ENCODE measurements around the gene MSRB2.

The MSRB2 gene

DNA sequence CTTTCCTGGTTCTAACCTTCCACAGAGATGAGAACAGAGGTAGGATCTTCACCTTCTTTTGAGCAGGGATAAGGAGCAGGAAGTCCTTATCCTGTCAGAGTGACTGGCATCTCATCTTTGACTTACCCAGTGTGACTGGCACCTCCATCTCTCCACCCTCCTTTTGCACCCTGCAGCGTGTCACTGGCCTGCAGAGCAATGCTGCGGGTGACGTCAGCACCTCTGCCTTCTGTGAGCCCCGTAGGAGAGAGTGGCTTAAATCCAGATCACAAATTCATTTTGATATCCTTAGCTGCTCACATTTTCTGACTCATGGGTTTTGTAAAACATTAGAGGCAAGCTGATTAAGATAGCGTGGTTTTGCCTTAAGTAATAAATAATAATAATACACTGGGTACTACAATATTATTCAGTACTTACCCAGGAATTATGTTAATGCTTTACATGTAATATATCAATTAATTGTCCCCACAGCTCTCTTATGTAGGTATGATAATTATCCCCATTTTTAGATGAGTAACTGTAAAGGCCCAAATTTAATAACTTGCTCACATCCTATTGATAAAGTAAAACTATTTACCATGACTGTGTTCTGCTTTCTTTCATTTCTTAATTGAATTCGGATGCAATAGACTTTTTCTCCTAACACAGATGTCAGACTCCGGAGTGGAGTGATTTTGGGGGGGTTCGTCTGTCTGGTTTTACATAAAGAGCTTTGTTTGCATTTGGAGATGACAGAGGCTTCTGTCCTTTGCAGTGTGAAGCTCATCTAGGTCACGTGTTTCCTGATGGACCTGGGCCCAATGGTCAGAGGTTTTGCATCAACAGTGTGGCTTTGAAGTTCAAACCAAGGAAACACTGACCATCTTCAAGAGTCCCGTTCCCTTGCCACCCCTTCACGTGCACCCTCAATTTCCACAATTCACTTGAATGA lies 24.9 kb downstream of the MSRB2 start:
- no peak overlapping the region for H3K27ac ChIP-seq (ENCODE audit: low read depth, low read length)
- no peaks in the 10 kb centered on the region for H3K9me3 ChIP-seq (ENCODE audit: insufficient read depth, low read depth, low read length)
- H3K4me1 ChIP-seq (ENCODE audit: insufficient read depth, low read length): no peaks in the 10 kb centered on the region
- no peaks in the 10 kb centered on the region for H3K27me3 ChIP-seq (ENCODE audit: insufficient read depth, low read length)
- no peaks in the 10 kb centered on the region; the same call in 1 of the 2 replicates for H3K36me3 ChIP-seq (ENCODE audit: insufficient read depth, low read length)
- no peak overlapping the region for H3K4me3 ChIP-seq (ENCODE audit: low read length)
- WGBS: 93% methylated on average over 9 of the region's 11 CpGs
- H3K9ac ChIP-seq (ENCODE audit: low read depth, low read length): no peak overlapping the region

DNA sequence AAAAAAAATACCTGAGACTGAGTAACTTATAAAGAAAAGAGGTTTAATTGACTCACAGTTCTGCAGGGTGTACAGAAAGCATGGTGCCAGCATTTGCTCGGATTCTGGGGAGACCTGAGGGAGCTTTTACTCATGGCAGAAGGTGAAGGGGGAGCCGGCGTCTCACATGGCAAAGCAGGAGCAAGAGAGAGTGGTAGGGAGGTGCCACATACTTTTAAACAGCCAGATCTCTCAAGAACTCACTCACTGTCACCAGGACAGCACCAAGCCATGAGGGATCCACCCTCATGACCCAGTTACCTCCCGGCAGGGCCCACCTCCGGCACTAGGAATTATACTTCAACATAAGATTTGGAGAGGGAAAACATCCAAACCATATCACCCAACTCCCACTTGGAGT lies 25.8 kb downstream of the MSRB2 start:
- Histone ChIP-seq H3K9ac (ENCODE audit: low read depth, low read length) (no peak overlapping the region), H3K27ac (ENCODE audit: low read depth, low read length) (no peak overlapping the region), H3K27me3 (ENCODE audit: insufficient read depth, low read length) (no peaks in the 10 kb centered on the region), H3K36me3 (ENCODE audit: insufficient read depth, low read length) (no peaks in the 10 kb centered on the region; the same call in 1 of the 2 replicates), H3K4me1 (ENCODE audit: insufficient read depth, low read length) (no peaks in the 10 kb centered on the region), H3K4me3 (ENCODE audit: low read length) (no peak overlapping the region), H3K9me3 (ENCODE audit: insufficient read depth, low read depth, low read length) (no peaks in the 10 kb centered on the region)
- WGBS: 97% methylated on average over 5 of the region's 5 CpGs

DNA sequence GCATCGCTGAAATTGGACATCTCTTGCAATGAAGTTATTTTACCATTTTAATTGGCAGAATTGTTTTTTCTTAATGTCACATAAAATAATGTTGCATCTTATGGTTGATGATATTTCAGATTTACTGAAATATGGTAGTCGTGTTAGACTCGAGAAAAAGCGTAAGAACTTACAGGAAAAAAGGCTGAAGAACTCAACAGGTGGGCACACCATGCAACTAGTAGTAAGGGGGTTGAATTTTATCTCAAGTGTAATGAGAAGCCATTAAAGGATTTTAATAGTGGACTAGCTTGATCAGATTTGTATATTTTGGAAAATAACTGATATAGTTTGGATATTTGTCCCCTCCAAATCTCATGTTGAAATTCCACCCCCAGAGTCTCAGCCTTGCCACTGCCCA lies 41.1 kb downstream of the MSRB2 start:
- Histone ChIP-seq H3K4me3 (ENCODE audit: low read length) (no peak overlapping the region), H3K9me3 (ENCODE audit: insufficient read depth, low read depth, low read length) (no peaks in the 10 kb centered on the region), H3K36me3 (ENCODE audit: insufficient read depth, low read length) (no peaks in the 10 kb centered on the region), H3K27me3 (ENCODE audit: insufficient read depth, low read length) (no peaks in the 10 kb centered on the region), H3K4me1 (ENCODE audit: insufficient read depth, low read length) (no peaks in the 10 kb centered on the region), H3K27ac (ENCODE audit: low read depth, low read length) (no peak overlapping the region), H3K9ac (ENCODE audit: low read depth, low read length) (no peak overlapping the region)
- WGBS: 96% methylated on average over 4 of the region's 4 CpGs

DNA sequence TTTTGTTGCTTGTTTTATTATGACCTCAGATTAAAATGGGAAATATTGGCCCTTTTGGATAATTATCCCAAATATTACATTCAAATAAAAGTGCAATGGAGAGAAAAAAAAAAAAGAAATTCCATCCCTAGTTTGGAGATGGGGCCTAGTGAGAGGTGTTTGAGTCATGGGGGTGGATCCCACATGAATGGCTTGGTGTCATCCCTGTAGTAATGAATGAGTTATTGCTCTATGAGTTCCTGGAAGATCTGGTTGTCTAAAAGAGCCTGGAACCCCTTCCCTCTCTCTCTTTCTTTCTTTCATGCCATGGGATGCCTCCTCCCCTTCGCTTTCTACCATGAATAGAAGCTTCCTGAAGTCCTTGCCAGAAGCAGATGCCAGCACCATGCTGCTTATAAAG lies 44.3 kb downstream of the MSRB2 start:
- Histone ChIP-seq H3K27me3 (ENCODE audit: insufficient read depth, low read length) (no peaks in the 10 kb centered on the region), H3K9ac (ENCODE audit: low read depth, low read length) (no peak overlapping the region), H3K4me1 (ENCODE audit: insufficient read depth, low read length) (no peaks in the 10 kb centered on the region), H3K9me3 (ENCODE audit: insufficient read depth, low read depth, low read length) (no peaks in the 10 kb centered on the region), H3K27ac (ENCODE audit: low read depth, low read length) (no peak overlapping the region), H3K4me3 (ENCODE audit: low read length) (no peak overlapping the region), H3K36me3 (ENCODE audit: insufficient read depth, low read length) (no peaks in the 10 kb centered on the region)
- 91% methylated on average over 1 of the region's 1 CpG for WGBS

DNA sequence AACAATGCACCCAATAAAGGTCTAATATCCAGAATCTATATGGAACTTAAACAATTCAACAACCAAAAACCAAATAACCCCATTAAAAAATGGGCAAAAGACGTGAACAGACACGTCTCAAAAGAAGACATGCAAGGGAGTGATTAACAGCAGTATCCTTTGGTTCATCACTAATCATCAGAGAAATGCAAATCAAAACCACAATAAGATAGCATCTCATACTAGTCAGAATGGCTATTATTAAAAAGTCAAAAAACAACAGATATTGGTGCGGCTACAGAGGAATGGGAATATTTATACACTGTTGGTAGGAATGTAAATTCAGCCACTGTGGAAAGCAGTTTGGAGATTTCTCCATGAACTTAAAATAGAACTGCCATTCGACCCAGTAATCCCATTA lies 46.6 kb downstream of the MSRB2 start:
- Histone ChIP-seq H3K9me3 (ENCODE audit: insufficient read depth, low read depth, low read length) (no peaks in the 10 kb centered on the region), H3K27me3 (ENCODE audit: insufficient read depth, low read length) (no peaks in the 10 kb centered on the region), H3K36me3 (ENCODE audit: insufficient read depth, low read length) (no peaks in the 10 kb centered on the region), H3K27ac (ENCODE audit: low read depth, low read length) (no peak overlapping the region), H3K9ac (ENCODE audit: low read depth, low read length) (no peak overlapping the region), H3K4me1 (ENCODE audit: insufficient read depth, low read length) (no peaks in the 10 kb centered on the region), H3K4me3 (ENCODE audit: low read length) (no peak overlapping the region)
- WGBS: 84% methylated on average over 4 of the region's 4 CpGs

DNA sequence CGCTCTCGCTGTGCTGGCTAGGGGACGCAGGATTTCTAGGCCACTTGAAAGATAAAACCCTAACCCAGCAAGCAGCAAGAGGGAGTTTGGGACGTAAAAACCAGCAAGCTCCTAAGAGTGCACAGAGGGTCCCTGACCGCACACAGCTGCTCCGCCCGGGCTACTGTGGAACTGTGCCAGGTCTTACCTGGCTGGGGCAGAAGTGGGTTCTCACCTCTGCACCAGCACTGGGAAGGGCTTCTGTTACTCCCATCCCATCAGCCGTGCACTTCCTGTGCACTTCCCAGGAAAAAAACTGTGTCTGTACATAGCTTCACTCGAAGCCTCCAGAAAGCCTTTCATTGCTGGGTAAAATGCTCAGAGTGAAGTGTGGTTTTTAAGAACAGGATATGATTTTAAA lies 50.9 kb downstream of the MSRB2 start:
- Histone ChIP-seq H3K9ac (ENCODE audit: low read depth, low read length) (no peak overlapping the region), H3K27me3 (ENCODE audit: insufficient read depth, low read length) (no peaks in the 10 kb centered on the region), H3K4me1 (ENCODE audit: insufficient read depth, low read length) (no peaks in the 10 kb centered on the region), H3K36me3 (ENCODE audit: insufficient read depth, low read length) (no peaks in the 10 kb centered on the region), H3K9me3 (ENCODE audit: insufficient read depth, low read depth, low read length) (no peaks in the 10 kb centered on the region), H3K4me3 (ENCODE audit: low read length) (no peak overlapping the region), H3K27ac (ENCODE audit: low read depth, low read length) (no peak overlapping the region)
- WGBS: 92% methylated on average over 9 of the region's 9 CpGs

DNA sequence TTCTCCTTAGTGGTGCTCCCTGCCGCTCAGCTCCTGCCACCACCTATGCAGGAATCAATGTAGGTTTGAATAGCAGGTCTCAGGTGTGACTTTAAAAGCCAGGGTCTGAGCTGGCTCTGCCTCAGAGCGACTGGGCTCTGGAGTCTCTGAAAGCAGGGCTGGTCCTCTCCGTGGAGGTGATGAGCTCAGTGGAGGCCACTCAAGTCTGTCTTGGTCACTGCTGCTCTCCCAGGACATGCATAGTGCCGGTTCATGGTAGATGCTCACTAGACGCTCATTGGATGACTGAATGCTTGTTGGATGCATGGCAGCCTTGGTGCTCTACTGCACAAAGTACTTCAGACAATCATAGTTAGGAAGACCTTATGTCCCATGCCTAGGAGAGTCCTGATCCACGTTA lies 51.7 kb downstream of the MSRB2 start:
- no peaks in the 10 kb centered on the region for H3K36me3 ChIP-seq (ENCODE audit: insufficient read depth, low read length)
- no peak overlapping the region for H3K9ac ChIP-seq (ENCODE audit: low read depth, low read length)
- WGBS: 92% methylated on average over 6 of the region's 6 CpGs
- no peak overlapping the region for H3K27ac ChIP-seq (ENCODE audit: low read depth, low read length)
- H3K9me3 ChIP-seq (ENCODE audit: insufficient read depth, low read depth, low read length): no peaks in the 10 kb centered on the region
- no peak overlapping the region for H3K4me3 ChIP-seq (ENCODE audit: low read length)
- no peaks in the 10 kb centered on the region for H3K4me1 ChIP-seq (ENCODE audit: insufficient read depth, low read length)
- no peaks in the 10 kb centered on the region for H3K27me3 ChIP-seq (ENCODE audit: insufficient read depth, low read length)

DNA sequence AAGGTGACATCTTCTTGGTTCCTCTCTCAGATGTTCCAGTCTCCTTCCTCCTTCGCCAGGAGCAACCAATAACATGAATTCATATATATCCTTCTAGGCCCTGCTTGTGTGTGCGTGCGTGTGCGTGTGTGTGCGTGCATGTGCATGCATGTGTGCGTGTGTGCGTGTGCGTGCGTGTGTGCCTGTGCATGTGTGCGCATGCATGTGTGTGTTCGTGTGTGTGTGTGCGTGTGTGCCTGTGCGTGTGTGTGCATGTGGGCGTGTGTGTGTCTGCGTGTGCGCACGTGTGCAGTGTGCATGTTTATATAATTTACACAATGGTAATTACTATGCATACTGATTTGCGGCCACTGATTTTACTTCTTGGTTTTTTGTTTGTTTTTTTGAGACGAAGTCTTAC lies 52.8 kb downstream of the MSRB2 start:
- Histone ChIP-seq H3K4me1 (ENCODE audit: insufficient read depth, low read length) (no peaks in the 10 kb centered on the region), H3K4me3 (ENCODE audit: low read length) (no peak overlapping the region), H3K9me3 (ENCODE audit: insufficient read depth, low read depth, low read length) (no peaks in the 10 kb centered on the region), H3K27ac (ENCODE audit: low read depth, low read length) (no peak overlapping the region), H3K27me3 (ENCODE audit: insufficient read depth, low read length) (no peaks in the 10 kb centered on the region), H3K36me3 (ENCODE audit: insufficient read depth, low read length) (no peaks in the 10 kb centered on the region), H3K9ac (ENCODE audit: low read depth, low read length) (no peak overlapping the region)
- WGBS: 96% methylated on average over 17 of the region's 19 CpGs

DNA sequence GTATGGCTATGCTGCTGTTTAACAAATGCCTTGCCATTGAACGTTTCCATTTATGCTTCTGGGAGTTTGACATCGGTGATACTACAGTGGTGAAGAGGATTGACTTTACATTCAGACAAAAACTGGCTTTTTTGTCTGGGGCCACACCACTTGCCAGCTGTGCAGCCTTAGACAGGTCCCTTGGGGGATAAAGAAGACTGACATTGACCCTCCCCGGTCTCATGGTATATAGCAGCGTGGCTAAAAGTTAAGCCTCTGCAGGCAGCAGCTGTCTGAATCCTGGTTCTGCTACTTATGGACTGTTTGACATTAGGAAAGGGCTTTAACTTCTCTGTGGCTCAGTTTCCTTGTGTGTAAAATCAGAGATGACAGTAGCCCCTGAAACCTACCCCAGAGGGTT lies 54.7 kb downstream of the MSRB2 start:
- H3K4me1 ChIP-seq (ENCODE audit: insufficient read depth, low read length): no peaks in the 10 kb centered on the region
- no peaks in the 10 kb centered on the region for H3K27me3 ChIP-seq (ENCODE audit: insufficient read depth, low read length)
- H3K36me3 ChIP-seq (ENCODE audit: insufficient read depth, low read length): no peaks in the 10 kb centered on the region
- no peak overlapping the region for H3K9ac ChIP-seq (ENCODE audit: low read depth, low read length)
- no peak overlapping the region for H3K4me3 ChIP-seq (ENCODE audit: low read length)
- H3K9me3 ChIP-seq (ENCODE audit: insufficient read depth, low read depth, low read length): no peaks in the 10 kb centered on the region
- H3K27ac ChIP-seq (ENCODE audit: low read depth, low read length): no peak overlapping the region
- 91% methylated on average over 4 of the region's 4 CpGs for WGBS

DNA sequence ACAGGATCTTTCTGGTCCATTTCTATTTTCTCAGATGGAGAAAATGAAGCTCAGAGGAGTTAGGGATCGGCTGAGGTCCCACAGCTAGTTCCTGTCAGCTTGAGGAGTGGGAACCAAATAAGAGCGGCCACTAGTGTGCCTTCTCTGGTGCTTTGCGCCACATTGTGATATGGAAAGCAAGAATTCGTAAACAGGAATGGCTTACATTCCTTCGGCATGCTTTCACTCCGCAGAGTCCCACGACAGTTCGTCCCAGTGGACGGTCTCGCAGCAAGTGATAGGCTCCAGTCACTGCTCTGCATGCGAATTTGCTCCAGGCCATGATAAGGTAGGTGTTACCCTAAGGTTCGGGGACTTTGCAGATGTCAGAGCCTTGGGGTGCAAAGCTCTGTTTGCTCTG lies 55.2 kb downstream of the MSRB2 start:
- Histone ChIP-seq H3K4me1 (ENCODE audit: insufficient read depth, low read length) (no peaks in the 10 kb centered on the region), H3K36me3 (ENCODE audit: insufficient read depth, low read length) (no peaks in the 10 kb centered on the region), H3K4me3 (ENCODE audit: low read length) (no peak overlapping the region), H3K27me3 (ENCODE audit: insufficient read depth, low read length) (no peaks in the 10 kb centered on the region), H3K9ac (ENCODE audit: low read depth, low read length) (no peak overlapping the region), H3K27ac (ENCODE audit: low read depth, low read length) (no peak overlapping the region), H3K9me3 (ENCODE audit: insufficient read depth, low read depth, low read length) (no peaks in the 10 kb centered on the region)
- 91% methylated on average over 12 of the region's 12 CpGs for WGBS

DNA sequence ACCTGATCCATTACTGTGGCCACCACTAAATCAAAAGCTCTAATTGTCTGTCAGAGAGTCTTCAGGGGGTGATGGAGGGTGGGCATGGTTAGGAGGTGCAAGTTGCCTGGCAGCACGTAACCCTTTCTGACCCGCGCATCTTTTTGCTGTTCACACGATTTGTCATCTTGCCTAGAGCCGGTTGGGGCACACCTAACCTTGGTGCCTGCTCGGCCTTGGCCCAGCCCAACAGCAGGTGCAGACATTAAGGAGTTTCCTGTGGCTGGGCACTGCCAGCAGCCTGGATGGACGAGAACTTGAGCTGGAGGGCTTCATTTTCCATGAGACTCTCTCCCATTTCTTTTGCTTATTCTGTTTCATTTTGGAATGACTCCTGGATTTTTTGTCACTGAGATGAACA lies 55.7 kb downstream of the MSRB2 start:
- Histone ChIP-seq H3K4me3 (ENCODE audit: low read length) (no peak overlapping the region), H3K36me3 (ENCODE audit: insufficient read depth, low read length) (no peaks in the 10 kb centered on the region), H3K9me3 (ENCODE audit: insufficient read depth, low read depth, low read length) (no peaks in the 10 kb centered on the region), H3K4me1 (ENCODE audit: insufficient read depth, low read length) (no peaks in the 10 kb centered on the region), H3K27me3 (ENCODE audit: insufficient read depth, low read length) (peaks cover 2% of the 10 kb centered on the region; the same call in 1 of the 2 replicates), H3K9ac (ENCODE audit: low read depth, low read length) (no peak overlapping the region), H3K27ac (ENCODE audit: low read depth, low read length) (no peak overlapping the region)
- WGBS: 91% methylated on average over 7 of the region's 7 CpGs

Measured in HUES64 (cell line).